HG03135 (cell line): ENCODE results near the gene FGFR4.

Experiments used
- ATAC-seq: cut with Tn5 transposase; IDR thresholded peaks from one replicate; pipeline ENCODE4 v1.9.1; 2021; ENCODE audit warnings: mild to moderate bottlenecking, moderate library complexity; ENCODE audit not compliant: unreplicated experiment

FGFR4 gene

DNA sequence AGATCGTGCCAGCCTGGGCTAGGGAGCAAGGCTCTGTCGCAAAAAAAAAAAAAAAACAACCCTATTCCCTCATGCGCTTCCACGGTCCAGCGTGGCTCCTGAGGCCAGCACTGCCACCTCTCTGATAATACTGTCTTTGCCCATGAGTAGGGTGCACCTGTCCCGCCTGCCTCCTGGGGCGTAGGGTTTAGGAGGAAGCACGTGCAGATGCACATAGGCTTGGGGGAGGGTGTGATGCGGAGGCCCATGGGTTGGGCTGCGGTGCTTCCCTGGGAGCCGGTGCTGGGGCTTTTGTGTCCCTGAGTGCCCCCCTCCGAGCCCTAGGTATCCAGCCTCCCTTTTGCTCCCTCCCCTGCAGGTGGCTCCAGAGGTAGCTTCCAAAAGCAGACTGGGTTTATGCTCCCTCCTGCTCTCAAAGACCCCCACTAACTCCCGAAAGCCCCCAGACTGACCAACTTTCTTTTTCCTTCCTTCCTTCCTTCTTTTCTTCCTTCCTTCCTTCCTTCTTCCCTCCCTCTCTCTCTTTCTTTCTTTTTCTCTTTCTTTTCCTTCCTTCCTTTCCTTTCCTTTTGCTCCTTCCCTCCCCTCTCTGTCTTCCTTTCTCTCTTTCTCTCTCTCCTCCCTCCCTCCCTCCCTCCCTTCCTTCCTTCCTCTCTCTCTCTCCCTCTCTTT, 12.8 kb downstream of the FGFR4 start:
- no peak for ATAC-seq

DNA sequence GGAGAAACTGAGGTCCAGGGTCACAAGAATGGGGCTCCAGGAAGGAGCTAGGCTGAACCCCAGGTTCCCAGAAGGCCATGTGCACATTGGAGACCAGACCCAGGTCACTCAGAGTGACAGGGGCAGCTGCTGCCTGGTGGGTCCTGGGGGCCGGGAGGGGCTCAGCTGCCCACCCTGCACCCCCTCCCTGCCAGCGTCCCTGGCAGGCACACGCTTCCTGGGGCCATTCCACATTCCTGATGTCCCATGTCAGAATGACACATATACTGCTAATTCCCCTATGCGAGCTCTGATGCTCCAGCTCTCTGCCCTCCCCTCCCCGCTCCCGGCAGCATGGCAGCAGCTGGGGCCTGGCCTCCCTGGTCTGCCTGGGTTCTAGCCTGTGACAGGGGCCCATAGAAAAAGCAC, 14.0 kb downstream of the FGFR4 start:
- ATAC-seq: no peak

DNA sequence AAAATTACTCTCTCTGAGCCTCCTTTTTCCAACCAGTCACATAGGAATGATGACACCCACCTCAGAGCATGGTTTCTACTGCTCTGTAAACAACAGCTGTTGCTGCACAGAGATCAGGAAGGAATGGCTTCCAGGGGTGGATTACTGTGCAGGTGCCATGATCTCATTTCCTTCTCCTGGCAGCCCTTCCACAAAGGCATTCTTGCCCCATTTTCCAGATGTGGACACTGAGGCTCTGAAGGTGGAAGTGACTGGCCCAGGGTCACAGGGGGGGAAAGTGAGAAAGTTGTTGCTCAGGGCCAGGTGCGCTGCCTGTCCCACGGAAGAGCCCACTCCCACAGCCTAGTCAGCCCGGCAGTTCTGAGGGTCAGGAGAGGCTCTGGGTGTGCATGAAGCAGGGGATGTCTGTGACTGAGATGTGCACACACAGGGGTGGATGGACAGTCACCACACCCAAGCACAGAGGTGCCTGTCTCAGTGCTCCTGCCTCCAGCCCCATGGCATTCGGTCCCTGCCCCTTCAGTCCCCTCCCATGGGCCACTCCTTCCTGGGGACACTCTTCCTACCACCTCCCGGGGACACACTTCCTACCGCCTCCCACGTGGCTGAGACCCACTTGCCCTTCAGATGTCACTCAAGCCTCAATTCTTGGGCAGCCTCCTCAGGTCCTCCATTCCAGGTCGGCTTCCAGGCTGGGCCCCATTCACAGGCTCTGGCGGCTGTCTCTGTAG, 17.0 kb downstream of the FGFR4 start:
- ATAC-seq: no peak

GRCh38 chr5:177105691-177106476, 19.2 kb downstream of the FGFR4 start:
- ATAC-seq: no peak

- ATAC-seq: no peak
Measured at GRCh38 chr5:177107159-177107558, 20.4 kb downstream of the FGFR4 start.

GRCh38 chr5:177109810-177110209, 23.1 kb downstream of the FGFR4 start:
- no peak for ATAC-seq

GRCh38 chr5:177111720-177112394, 25.1 kb downstream of the FGFR4 start:
- ATAC-seq: no peak

GRCh38 chr5:177112589-177113220, 26.0 kb downstream of the FGFR4 start:
- no peak for ATAC-seq

- no peak for ATAC-seq
Measured at GRCh38 chr5:177113566-177114424, 27.1 kb downstream of the FGFR4 start.

DNA sequence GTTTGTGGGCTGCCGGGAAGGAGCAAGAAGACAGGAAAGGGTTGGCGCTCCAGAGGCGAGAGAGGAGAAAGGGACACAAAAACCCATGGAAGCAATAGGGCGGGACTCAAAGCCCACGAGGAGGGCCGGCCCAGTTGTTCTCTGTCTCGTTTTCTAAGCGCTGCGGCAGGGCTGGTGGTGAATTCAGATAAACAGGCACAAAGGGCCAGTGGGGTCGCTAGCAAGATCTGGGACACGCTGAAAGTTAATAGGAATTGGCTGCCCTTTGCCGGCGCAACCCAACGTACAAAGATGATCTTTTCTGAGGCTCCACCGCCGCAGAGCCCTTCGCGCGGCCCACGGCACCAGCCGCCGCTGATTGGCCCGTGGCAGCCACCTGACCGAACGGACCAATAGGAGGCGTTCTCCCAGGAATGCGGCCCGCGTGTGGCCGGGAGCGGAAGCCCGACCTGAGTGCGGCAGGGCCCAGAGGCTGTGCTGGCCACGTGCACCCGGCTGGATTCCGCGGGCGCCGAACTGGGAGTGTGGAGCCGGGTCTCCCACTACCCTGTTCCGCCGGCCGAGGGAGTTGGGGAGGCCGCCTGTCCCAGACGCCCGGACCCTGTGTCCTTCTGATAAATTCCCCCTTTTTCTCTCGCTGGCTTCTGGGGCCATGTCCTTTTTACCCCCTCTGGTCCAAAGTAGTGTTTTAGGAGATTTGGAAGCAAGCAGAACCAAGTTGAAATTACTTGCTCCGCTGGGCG, 30.1 kb downstream of the FGFR4 start:
- no peak for ATAC-seq

DNA sequence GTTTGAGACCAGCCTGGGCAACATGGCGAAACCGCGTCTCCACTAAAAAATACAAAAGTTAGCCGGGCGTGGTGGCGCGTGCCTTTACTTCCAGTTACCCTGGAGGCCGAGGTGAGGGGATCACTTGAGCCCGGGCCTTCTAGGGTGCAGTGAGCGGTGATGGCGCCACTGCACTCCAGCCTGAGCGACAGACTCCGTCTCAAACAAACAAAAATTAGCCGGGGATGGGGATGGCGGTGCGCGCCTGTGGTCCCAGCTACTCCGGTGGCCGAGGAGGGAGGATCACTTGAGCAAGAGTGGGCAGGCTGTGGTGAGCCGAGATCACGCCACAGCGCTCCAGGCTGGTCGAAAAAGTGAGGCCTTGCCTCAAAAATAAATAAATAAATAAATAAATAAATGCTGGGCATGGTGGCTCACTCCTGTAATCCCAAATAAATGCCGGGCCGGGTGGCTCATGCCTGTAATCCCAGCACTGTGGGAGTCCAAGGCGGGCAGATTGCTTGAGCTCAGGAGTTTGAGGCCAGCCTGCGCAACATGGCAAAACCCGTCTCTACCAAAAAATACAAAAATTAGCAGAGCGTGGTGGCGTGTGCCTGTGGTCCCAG, 30.8 kb downstream of the FGFR4 start:
- no peak for ATAC-seq

DNA sequence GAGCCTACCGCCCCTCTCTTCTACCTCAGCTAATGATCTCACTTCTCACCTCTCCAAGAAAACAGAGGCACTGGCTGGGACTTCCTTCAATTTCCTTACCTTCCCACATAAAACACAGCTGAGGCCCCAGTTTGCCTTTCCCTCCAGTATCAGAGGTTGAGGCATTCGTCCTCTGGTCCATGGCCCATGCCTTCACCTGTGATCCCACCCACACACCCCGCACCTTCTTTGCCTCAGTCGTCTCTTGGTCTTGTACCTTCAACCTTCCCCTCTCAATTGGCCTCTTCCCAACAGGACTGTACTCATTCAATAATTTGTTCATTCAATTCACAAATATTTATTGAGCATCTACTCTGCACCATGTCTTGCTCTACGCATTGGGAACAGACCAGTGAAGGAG, 35.9 kb downstream of the FGFR4 start:
- ATAC-seq: no peak

DNA sequence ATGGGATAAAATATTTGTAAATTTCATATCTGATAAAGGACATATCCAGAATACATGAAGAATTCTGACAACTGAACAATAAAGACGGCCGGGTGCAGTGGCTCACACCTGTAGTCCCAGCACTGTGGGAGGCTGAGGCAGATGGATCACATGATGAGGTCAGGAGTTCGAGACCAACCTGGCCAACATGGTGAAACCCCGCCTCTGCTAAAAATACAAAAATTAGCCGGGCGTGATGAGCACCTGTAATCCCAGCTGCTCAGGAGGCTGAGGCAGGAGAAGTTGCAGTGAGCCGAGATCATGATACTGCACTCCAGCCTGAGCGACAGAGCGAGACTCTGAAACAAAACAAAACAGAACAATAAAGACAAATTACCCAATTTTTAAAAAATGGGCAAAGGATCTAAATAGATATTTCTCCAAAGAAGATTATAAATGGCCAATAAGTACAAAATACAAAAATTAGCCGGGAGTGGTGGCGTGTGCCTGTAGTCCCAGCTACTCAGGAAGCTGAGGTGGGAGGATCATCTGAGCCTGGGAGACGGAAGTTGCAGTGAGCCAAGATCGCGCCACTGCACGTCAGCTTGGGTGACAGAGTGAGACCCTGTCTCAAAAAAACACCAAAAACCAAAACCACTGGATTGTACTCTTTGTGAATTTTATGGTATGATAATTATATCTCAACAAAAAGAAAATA, 37.2 kb downstream of the FGFR4 start:
- no peak for ATAC-seq

DNA sequence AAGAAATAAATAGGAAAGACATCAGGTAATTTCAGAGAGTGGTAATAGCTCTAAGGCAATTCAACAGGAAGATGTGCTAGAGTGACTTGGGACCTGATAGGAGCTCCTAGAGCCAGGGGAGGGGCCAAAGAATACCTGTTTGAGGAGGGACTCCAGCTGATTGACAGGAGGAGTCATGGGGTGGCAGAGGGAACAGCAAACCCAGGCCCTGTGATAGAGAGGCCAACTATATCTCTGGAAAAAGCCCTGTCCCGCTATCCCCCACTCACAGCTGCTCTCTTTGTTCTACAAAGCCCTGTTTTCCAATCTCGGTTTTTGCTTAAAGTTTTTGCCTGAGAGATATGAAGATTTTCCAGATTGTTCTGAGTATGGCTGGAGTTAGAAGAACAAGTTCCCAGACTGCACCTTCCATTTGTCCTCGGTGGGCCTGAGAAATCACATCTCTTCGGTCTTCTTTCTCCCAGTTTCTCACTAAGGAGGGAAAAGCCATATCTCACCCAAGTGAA, 37.8 kb downstream of the FGFR4 start:
- ATAC-seq: no peak

- ATAC-seq: no peak
Measured at GRCh38 chr5:177126771-177127170, 40.1 kb downstream of the FGFR4 start.

DNA sequence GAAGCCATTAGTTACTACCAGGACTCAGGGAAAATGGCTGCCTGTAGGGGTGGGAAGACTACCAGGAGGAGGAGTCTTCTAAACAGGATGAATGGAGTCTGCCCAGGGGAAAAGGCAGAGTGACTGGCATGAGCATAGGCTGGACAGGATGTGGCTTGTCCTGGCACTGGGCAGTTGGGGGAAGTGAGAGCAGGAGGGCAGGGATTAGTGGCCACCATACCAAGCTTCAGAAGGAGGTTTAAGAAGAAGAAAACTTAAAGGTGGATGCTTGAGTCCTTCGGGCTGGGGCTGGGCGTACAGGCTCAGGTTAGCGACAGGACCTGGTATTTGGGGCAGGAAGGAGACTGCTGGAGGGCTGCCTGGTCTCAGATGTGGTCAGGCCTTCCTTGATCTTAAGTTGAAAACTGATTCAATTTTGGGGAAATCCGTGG, 41.9 kb downstream of the FGFR4 start:
- no peak for ATAC-seq

GRCh38 chr5:177130211-177131018, 43.7 kb downstream of the FGFR4 start:
- ATAC-seq: no peak
